BJ (cell line): ENCODE results near the gene CACNA2D3. TPM values are rescaled to one million over a fixed set of nuclear protein-coding genes. Genes with fewer than 3 reads are reported as not detected.

ENCODE experiments used
- CTCF ChIA-PET: fragments of 350-600 bp; formaldehyde crosslinking; extraction: SDS; loops from one replicate; lab custom pipeline; 2021; ENCODE audit warnings: antibody characterized with exemption, inconsistent platforms; lab: Yijun Ruan, JAX
- POLR2A ChIA-PET: fragments of 300-600 bp; sonication (Branson Sonifier 250); formaldehyde crosslinking; extraction: SDS; loops from one replicate; lab custom pipeline; 2021; ENCODE audit warnings: antibody characterized with exemption; lab: Charles Lee
- DNase-seq: peaks from one replicate; pipeline ENCODE4 v3.0.0-alpha.2; 2011; ENCODE audit warnings: low read depth
- H3K27me3 ChIP-seq: 2 replicates; pipeline ENCODE4 v1.6.0; 2011; ENCODE audit warnings: low read length; ENCODE audit not compliant: control insufficient read depth, insufficient read depth
- H3K36me3 ChIP-seq: 2 replicates; pipeline ENCODE4 v1.5.1; 2011; ENCODE audit warnings: low read length; ENCODE audit not compliant: control insufficient read depth, insufficient read depth
- H3K4me3 ChIP-seq: 2 replicates; pipeline ENCODE4 v1.5.1; 2011; ENCODE audit warnings: low read depth, mild to moderate bottlenecking, control low read depth, low read length
- polyA plus RNA-seq: library from polyadenylated mRNA; depleted of rRNA; stranded (reverse); fragments of >200 nt; gene quantifications from 2 replicates; pipeline ENCODE4 v1.2.3, GENCODE V29; 2011
- TF ChIP-seq, protein P1 (sequence below): IDR thresholded peaks from 2 replicates; pipeline ENCODE4 v1.5.1; 2011; ENCODE audit warnings: low read depth, mild to moderate bottlenecking, control low read depth, inconsistent platforms, low read length, moderate library complexity; ENCODE audit not compliant: insufficient read depth

The CACNA2D3 gene
- polyA plus RNA-seq, 1 experiment = 0.56 TPM

DNA sequence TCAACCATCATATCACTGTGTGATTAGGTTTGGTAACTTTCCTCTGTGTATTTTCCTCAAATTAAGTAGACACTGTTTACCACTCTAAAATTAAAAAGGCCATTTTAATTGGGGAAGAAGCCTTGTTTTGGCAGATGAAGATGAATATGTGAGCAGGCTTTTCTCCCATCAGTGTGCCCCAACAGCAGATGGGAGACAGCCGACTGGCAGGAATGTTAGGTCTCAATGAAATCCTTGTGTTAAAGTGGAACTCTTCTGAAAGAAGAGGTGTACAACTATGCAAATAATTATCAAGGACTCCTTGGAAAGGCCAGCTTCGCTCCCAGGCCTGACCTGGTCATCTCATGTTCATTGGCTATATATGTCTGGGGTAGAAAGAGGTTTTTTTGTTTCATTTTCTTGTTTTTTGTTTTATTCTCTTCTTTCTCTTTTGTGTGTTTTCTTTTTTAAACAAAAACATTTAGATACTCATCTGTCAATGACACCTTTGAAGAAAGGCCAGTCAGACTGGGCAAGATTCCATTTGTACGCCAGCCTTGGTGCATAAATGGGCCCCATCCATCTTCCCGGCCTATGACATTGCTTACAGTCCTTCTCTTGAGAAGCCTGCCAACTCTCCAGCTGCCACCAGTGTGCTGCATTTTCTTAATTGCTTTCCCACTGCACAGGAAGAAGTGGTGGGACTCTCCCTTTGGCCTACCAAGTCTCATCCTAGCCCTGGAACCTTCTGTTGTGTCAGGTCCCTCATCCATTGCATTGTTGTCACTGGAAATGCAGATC is 779.7 kb downstream of the CACNA2D3 start:
- no peaks in the 10 kb centered on the region for H3K27me3 ChIP-seq
- no peaks in the 10 kb centered on the region for H3K36me3 ChIP-seq
- POLR2A ChIA-PET = no interaction called here
- H3K4me3 ChIP-seq = no peak overlapping the region
- TF ChIP-seq, protein P1, sequence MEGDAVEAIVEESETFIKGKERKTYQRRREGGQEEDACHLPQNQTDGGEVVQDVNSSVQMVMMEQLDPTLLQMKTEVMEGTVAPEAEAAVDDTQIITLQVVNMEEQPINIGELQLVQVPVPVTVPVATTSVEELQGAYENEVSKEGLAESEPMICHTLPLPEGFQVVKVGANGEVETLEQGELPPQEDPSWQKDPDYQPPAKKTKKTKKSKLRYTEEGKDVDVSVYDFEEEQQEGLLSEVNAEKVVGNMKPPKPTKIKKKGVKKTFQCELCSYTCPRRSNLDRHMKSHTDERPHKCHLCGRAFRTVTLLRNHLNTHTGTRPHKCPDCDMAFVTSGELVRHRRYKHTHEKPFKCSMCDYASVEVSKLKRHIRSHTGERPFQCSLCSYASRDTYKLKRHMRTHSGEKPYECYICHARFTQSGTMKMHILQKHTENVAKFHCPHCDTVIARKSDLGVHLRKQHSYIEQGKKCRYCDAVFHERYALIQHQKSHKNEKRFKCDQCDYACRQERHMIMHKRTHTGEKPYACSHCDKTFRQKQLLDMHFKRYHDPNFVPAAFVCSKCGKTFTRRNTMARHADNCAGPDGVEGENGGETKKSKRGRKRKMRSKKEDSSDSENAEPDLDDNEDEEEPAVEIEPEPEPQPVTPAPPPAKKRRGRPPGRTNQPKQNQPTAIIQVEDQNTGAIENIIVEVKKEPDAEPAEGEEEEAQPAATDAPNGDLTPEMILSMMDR = no peak
- no peak for DNase-seq
- CTCF ChIA-PET = no interaction called here

DNA sequence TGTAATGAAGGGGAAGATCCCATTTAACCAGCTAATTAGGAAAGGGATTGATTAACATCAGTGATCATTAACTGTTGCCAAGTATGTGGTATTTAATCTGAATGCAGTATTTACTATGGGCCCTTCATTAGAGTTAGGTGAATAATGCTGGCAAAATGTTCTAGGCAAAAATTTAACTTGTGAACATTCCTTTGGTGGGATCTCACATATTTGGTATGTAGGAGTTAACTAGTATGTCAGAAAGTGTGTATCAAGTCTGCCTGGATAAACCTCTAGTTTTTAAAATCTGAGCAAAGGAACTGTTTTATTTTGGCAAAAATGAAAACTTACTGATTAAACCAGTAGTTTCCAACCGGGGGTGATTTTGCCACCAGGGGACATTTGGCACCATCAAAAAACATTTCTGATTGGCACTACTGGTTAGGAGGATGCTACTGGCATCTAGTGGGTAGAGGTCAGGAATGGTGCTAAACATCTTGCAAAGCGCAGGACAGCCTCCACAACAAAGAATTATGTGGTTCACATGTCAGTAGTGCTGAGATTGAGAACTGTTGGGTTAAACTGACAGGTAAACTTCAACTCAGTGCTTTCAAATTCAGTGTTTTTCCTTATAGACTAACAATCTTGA is 783.0 kb downstream of the CACNA2D3 start:
- ChIA-PET CTCF (interaction anchor here (0.6 to 1.4 kb wide), 3 partner anchors 14 to 213 kb away, joined by 3 to 4 read pairs (median 3); no protein-coding TSS in a partner anchor), POLR2A (interaction anchor here (0.8 kb wide), 1 partner anchor 49 kb away, joined by 4 read pairs; no protein-coding TSS in a partner anchor)
- no peaks in the 10 kb centered on the region for H3K36me3 ChIP-seq
- no peak overlapping the region for H3K4me3 ChIP-seq
- DNase-seq = no peak
- TF ChIP-seq, protein P1 = no peak
- H3K27me3 ChIP-seq = no peaks in the 10 kb centered on the region

DNA sequence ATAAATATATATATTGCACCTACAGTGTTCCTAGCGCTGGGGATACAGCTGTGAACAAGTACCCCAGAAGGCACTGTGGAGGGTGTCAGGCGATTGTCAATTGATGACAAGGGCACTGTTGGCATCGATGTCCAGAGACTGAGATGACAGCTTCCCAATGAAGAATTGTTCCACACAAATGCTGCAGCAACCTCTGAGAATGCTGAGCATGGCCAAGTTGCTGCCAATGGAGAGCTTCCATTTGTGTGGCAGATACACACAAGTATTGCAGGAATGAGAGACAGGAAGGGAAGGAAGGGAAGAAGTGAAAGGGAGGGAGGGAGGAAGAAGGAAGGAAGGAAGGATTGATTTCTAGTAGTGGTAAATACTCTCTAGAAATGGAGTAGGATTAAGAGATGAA is 783.6 kb downstream of the CACNA2D3 start:
- Histone ChIP-seq H3K4me3 (no peak overlapping the region), H3K36me3 (no peaks in the 10 kb centered on the region), H3K27me3 (no peaks in the 10 kb centered on the region)
- ChIA-PET CTCF (interaction anchor here (0.6 to 1.5 kb wide), 3 partner anchors 9 to 213 kb away, joined by 3 read pairs; no protein-coding TSS in a partner anchor), POLR2A (no interaction called here)
- TF ChIP-seq, protein P1 = no peak
- DNase-seq = no peak

DNA sequence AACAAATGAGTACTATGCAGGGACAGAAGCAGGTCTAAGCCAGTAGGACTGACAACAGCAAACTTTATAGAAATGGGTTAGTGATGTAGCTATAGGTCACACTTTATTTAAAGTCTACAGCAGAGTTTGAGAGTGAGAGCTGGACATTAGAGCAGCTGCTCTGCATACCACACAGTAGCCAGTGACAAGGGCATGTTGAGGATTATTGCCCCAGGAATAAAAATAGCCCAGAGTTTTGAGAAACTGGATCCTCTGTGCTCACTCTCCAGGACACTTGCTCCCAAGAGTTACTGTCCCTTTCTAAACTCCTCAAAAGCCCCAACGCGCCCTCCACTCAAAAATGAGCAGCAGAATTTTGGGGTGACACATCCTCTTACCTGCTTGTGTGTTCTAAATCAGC is 784.4 kb downstream of the CACNA2D3 start:
- H3K27me3 ChIP-seq = no peaks in the 10 kb centered on the region
- H3K36me3 ChIP-seq = no peaks in the 10 kb centered on the region
- ChIA-PET CTCF (interaction anchor here (1.4 to 2.4 kb wide), 3 partner anchors 9 to 32 kb away, joined by 3 to 7 read pairs (median 3); no protein-coding TSS in a partner anchor), POLR2A (no interaction called here)
- TF ChIP-seq, protein P1 = no peak
- no peak overlapping the region for H3K4me3 ChIP-seq
- no peak for DNase-seq

DNA sequence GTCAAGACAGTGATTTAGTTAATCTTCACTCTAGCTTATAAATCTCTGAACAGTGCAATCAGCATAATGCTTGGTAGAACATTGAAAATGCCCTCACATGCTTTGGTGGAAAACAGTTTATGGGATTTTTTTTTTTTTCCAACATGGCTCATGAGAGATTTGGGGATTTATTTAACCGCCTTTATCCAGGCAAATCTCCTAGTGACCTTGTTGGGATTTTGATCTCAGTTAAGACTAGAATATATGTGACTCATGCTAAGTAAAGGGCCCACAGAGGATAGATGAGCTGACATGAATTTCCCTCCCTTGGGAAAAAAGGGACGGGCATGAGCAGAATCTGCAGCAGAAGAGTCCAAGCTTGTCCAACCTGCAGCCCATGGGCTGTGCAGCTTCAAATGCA is 786.8 kb downstream of the CACNA2D3 start:
- no peaks in the 10 kb centered on the region for H3K36me3 ChIP-seq
- no peaks in the 10 kb centered on the region for H3K27me3 ChIP-seq
- ChIA-PET POLR2A (interaction anchor here (0.5 kb wide), 1 partner anchor 260 kb away, joined by 3 read pairs; no protein-coding TSS in a partner anchor), CTCF (interaction anchor here (0.7 kb wide), 2 partner anchors 19 to 471 kb away, joined by 3 to 4 read pairs; no protein-coding TSS in a partner anchor)
- H3K4me3 ChIP-seq = no peak overlapping the region
- no peak for DNase-seq
- TF ChIP-seq, protein P1 = no peak
